ENCODE data around the gene PML. TPM values are rescaled to one million over a fixed set of nuclear protein-coding genes. Genes with fewer than 3 reads are reported as not detected.
"Not testable (repeated sequence)": the region's sequence is repeated elsewhere in the genome, so short reads cannot be mapped to it uniquely, and the experiment has no call there.

Gene PML
- polyA plus RNA-seq, 4 donors, result 24.3 to 34.1 (median 29.5) TPM

- not testable (repeated sequence) for DNase-seq (ENCODE audit: low read depth in 4 of 4, low spot score in 3 of 4)
These were observed 102.4 kb downstream of the PML start for GRCh38 chr15:74096753-74097474.

Other genes starting within 250 kb of the PML start
- gene INSYN1, start 241.4 kb upstream of the PML start, polyA plus RNA-seq (ENCODE audit: insufficient read length in 4 of 4), result 10 to 100 TPM; 16.7 to 29.0 (median 21.8) TPM
- not detected for gene TBC1D21, start 121.2 kb upstream of the PML start, polyA plus RNA-seq (ENCODE audit: insufficient read length in 4 of 4)
- gene LOXL1, start 68.3 kb upstream of the PML start, polyA plus RNA-seq (ENCODE audit: insufficient read length in 4 of 4), result 10 to 100 TPM; 80.8 to 86.6 (median 85.0) TPM
- 10 to 100 TPM in 3 of 4 donors, 1 to 10 TPM in 1; 8.9 to 16.8 (median 11.5) TPM for gene STOML1, start 2.4 kb upstream of the PML start, polyA plus RNA-seq (ENCODE audit: insufficient read length in 4 of 4)
- under 1 TPM in 3 of 4 donors, not detected in 1; 0.06 to 0.18 (median 0.09) TPM for gene GOLGA6A, start 87.8 kb downstream of the PML start, polyA plus RNA-seq (ENCODE audit: insufficient read length in 4 of 4)
- gene ISLR2, start 135.9 kb downstream of the PML start, polyA plus RNA-seq (ENCODE audit: insufficient read length in 4 of 4), result 1 to 10 TPM in 1 of 4 donors, under 1 TPM in 3; 0.57 to 1.5 (median 0.72) TPM
- gene ISLR, start 179.0 kb downstream of the PML start, polyA plus RNA-seq (ENCODE audit: insufficient read length in 4 of 4), result 10 to 100 TPM; 50.5 to 72.9 (median 61.8) TPM
- 10 to 100 TPM; 25.6 to 36.8 (median 33.1) TPM for gene STRA6, start 208.1 kb downstream of the PML start, polyA plus RNA-seq (ENCODE audit: insufficient read length in 4 of 4)
- gene CCDC33, start 241.6 kb downstream of the PML start, polyA plus RNA-seq (ENCODE audit: insufficient read length in 4 of 4), result 1 to 10 TPM; 3.9 to 6.2 (median 5.2) TPM